NCI-H1105 treated with DMSO at 0.1 percent for 48 hours (cell line): Measurements from ENCODE around the gene PAM16.
"Not testable (repeated sequence)": the region's sequence is repeated elsewhere in the genome, so short reads cannot be mapped to it uniquely, and the experiment has no call there.

Source experiments
- DNase-seq: peaks from one replicate; lab custom pipeline; 2025; lab: John Stamatoyannopoulos, UW

Gene PAM16

DNA sequence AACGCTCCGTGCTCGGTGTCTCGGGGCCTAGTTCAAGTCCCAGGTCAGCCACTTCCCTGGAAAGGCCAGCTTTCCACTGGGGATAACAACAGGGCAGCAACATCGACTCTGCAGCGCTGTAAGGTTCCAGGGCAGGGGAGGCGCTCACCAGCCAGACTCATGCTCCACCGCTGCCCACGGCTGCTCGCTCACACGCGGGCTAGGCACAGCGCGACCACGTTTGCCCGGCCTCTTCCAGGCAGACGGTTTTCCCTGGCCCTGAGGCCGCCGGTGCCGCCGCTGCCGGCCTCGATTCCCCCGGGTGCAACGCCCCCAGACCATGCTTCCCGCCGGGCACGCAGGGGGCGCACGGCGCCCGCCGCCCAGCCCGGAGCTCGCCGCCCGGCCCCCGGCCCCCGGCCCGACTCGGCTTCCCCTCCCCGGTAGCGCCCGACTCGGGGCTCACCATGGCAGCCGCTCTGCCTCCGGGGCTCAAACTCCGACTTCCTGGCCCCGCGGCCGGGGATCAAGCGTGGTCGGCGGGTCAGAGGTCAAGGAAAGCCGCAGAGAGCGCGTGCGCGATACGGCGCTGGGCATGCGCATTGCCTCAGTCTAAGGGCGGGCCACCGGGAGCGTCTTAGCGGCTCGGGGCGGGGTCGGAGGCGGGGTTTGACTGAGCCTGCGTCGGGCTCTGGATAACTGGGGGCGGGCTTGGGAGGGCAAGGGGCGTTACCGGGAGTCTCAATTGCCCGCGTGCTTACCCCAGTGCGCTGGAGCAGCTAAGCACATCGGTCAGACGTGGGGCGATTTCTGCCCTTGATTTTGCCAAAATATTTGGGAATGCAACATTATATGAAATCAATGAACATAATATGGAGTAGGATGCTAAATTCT, at the start of gene PAM16:
TSS of gene PAM16 (minus strand) at position 535 of the 873 bp plus-strand sequence. CDS start at position 448, 87 bp downstream.
- peak; percentile 81 for DNase-seq

DNA sequence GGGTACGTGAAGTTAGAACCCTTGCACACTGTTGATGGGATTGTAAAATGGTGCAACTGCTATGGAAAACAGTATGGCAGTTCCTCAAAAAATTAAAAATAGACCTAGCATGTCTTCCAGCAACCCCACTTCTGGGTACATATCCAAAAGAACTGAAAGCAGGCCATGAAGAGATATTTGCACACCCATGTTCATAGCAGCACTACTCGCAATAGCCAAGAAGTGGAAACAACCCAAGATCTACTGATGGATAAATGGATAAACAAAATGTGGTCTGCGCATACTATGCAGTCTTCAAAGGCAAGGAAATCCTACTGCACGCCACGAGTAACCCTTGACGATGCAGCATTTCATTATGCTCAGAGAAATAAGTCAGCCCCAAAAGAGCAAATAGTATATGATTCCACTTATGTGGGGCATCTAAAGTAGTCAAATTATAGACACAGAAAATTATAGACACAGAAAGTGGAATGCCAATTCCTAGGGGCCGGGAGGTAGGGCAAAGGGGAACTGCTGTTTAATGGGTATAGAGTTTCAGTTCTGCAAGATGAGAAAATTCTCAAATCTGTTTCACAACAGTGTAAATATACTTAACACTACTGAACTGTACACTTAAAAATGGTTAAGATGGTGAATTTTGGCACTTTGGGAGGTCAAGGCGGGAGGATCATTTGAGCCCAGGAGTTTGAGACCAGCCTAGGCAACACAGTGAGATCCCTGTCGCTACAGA, 48.0 kb upstream of the PAM16 start:
- DNase-seq: no peak

DNA sequence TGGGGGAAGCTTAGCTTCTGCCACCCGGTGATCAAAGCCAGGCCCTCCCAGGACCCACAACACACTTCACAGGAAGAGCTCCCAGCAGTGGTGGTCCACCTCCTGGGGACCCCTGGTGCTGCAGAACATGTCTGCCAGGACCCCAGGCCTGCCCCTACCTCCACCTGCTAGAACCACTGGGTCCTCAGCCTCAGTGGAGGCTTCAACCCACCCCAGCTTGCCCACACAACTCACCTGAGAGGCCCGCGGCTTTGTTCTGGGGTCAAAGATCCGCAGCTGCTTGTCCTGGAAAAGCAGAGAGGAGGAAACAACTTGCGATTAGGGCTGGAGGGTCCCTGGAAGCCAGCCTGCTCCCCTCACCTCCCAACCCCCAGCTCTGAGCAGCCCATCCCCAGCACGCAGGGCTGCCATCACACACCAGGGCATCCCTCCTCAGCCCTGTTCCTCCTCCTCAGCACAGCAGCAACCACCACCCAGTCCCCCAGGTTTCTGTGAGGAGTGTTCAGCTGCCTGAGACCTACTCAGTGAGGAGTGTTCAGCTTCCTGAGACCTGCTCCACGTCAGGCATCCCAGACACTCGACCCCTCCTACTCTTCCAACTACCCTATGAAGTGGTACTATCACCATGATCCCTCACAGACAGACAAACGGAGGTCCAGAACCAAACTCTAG, 44.1 kb upstream of the PAM16 start:
- no peak for DNase-seq

DNA sequence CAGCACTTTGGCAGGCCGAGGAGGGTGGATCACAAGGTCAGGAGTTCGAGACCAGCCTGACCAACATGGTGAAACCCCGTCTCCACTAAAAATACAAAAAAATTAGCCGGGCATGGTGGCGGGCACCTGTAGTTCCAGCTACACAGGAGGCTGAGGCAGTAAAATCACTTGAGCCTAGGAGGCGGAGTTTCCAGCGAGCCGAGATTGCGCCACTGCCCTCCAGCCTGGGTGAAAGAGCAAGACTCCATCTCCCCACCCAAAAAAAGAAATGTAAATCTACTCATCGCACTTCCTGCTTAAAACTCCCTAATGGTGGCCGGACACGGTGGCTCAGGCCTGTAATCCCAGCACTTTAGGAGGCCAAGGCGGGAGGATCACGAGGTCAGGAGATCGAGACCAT, 42.7 kb upstream of the PAM16 start:
- DNase-seq: not testable (repeated sequence)

DNA sequence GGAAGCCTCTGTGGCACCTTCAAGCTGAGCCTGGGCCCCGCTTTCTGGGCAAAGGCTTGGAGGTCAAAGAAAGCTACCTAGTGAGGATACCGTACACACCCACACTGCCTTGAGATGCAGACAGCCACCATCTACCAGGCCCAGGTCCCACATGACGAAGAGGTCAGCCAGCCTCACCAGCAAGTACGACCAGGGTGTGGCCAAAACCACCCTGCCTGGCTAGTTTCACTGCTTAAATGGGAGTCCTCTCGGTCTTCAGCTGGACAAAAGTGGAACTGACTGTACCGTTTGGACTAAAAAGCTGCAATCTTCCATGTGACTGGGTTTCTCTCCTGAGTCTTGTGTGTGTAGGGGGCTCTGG, 42.1 kb upstream of the PAM16 start:
- no peak for DNase-seq

DNA sequence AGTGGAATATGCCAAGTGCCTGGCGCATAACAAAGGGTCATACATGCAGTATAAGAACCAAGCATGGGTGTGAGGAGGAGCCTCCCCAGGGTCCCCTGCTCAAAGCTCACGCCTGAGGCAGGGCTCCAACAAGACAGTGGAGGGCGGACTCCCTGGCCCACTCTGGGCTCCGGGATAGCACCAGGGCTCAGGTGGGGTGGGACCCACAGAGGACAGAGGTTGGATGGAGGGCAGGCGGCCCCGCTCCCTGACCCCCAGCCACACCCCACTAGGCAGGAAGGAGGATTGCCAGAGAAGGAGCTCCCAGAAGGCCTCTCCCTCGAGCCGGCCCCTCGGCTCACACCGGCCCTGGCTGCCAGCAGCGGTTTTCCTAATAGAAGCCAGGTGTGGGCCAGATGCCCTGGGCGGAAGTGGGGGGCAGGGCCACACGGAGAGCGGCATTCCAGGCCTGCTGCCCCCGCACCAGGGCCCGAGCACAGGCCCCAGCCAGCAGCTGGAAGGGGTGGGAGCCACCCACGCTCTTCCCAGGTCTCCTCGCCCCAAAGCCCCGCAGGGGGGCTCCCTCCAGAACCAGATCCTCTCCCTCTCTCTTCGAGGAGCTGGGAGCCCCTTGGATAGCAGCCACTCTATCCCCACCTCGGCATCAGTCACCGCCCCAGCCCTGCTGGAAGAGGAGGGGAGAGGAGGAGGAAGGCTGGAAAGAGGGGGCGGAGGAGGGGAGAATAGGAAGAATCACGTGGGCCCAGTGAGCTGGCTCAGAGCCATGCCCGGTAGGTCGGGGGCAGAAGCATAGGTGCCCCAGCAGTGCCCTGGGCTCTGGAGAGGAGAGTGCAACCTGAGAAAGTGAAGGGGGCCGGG, 41.5 kb upstream of the PAM16 start:
- peak; percentile 80 for DNase-seq

DNA sequence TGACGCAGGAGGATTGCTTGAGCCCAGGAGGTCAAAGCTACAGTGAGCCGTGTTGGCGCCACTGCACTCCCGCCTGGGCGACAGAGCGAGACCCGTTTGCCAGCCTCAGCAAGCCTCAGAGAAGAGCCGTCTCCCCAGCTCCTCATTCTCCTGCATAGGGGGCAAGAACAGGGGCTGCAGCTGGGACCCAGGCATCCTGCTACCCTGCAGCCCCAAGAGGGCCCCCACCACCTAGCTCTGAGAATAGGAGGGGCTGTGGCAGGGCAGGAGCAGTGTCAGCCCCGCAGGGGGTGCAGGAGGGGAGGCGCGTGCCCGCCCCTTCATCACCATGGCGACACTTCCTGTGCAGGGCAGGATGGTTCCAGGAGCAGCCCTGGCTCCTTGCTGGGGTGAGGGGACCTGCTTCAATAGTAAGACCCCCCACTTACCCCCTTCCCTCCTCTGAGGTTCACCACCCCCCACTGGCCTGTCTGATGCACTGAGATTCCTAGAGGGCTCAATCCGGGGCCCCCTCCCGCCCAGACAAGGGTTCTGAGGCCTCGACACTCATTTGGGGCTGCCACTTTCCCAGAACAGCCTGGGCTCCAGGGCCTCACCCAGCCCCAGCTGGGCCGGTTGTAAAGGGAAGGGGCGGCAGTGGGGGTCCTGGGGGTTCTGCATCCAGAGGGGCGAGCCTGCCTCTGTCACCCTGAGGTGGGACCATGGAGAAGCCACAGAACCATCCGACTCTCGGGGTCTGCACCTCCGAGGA, 40.7 kb upstream of the PAM16 start:
- DNase-seq: no peak

DNA sequence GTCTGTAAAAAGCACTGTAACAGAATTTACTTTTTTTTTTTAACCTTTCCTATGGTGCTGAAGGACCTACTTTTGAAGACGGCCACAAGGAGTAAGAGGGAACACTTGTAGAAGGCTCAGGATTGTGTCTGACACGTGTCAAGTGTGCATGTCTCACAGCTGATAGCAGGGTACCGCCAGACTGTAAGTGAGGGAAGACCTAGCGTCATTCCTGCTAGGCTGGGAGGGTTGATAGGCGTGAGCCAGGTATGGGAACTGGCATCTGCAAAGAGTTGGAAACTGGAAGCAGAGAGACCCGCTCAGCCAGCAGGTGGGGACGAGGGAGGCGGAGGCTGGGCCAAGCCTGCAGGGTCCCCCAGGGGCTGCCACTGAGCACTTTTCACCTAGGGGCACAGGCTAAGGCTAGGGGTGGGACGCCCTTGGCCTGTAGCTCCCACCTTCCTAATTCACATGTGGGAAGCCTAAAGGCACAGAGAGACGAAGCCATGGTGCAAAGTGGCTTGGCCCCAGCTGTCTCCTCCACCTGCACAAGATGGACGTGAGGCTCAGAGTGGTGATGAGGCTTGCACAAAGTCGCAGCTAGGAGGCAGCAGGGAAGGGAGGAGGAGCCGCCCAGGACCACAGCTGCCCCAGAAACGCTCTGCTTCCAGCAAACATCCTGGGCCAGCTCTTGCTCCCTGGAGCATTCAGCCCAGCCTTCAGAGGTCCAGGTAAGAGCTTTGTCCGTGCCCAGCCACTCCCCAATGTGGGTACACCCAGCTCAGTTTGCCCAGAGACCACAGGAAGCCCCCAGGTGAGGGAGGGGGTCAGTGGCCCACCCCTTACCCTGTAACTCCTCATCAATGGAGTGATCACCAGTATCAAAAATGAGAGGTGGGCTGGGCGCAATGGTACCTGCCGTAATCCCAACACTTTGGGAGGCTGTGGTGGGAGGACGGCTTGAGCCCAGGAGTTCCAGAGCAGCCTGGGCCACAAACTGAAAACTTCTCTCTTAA, 39.4 kb upstream of the PAM16 start:
- no peak for DNase-seq

DNA sequence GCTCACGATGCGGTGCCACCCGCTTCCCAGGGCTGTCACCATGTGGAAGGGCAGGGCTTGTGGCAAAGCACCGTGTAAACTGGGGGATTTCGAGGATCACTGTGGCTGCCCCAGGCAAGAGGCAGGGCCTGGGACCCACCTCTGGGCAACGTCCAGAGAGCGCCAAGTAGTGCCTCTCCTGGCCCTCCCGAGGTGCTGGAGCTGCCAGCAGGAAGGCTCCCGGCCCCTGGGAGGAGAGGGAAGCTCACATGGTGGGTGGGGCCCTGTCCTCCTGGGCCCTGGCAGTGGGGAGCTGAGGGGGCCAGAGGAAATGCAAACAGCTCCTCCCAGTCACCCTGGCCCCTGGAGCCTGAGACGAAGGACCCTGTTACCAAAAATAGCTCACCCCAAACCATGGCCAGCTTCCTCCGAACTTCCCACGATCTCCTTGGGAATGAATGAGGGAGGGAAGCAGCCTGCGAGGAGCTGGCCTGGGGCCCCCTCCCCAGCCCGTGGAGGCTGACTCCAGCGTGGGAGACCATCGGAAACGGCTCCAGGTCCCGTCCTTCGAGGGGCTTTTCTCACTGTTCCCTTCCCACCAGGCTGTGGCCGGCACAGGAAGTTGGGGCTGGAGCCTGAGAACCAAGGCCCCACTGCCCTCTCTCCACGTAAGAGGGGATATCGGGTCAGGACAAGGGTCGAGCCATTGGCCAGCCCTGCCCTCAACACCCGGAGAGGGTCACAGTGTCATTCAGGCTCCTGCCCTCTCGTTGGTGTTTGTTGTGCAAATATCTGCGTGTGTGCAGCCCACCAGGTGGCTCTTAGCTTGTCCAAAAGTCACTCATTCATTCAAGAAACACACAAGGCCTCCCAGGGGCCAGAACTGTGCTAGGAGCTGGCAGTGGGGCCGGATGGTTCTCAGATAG, 38.2 kb upstream of the PAM16 start:
- no peak for DNase-seq

DNA sequence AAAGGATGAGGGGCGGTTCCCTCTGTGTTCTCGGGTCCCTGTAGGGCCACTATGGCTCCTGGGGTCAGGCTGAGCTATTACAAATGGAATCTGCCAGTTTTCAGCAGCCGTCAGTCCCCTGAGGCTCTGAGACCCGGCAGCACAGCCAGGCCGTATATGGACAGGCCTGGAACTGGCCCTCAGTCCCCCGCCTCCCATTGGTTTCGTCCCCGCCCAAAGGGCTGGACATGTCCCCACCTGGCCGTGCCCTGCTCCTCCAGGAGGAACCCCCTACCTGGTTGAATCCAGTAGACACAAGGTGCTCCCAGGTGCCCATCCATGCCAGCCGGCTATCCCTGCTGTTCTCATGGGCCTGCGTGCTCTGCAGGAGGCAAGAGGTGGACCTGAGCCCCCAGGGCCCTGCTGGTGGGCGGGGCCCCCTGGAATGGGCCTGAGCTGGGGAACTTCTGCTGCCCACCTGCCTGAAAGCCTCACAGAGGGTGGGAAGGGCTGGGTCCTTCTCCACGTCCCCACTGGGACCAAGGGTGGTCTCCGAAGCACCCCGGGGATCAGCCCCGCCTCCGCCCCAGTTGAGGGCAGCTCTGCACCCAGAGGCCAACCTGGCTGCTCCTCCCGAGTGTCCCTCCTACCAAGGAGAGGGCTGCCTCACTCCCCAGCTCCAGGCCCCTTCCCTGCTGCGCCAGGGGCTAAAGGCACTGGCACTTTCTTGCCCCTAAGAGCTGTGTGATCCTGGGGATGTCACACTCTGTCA, 37.3 kb upstream of the PAM16 start:
- no peak for DNase-seq

DNA sequence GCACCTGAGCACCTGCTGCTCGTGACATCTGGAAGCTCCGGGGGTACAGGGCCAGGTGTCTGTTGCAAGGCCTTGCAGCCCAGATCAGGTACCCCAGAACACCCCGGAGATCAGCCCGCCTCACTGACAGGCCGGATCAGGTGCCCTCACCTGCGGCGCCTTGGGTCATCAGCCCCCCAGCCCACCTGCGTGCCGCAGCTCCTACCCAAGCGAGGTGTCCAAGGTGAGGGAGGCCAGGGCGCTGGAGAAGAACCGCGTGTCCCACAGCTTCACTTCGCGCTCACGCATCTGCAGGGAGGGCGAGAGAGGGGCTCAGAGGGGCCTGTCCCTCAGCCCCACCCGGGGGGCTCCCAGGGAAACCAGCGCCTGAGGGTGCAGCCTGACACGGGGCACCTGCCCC, 36.7 kb upstream of the PAM16 start:
- DNase-seq: no peak

DNA sequence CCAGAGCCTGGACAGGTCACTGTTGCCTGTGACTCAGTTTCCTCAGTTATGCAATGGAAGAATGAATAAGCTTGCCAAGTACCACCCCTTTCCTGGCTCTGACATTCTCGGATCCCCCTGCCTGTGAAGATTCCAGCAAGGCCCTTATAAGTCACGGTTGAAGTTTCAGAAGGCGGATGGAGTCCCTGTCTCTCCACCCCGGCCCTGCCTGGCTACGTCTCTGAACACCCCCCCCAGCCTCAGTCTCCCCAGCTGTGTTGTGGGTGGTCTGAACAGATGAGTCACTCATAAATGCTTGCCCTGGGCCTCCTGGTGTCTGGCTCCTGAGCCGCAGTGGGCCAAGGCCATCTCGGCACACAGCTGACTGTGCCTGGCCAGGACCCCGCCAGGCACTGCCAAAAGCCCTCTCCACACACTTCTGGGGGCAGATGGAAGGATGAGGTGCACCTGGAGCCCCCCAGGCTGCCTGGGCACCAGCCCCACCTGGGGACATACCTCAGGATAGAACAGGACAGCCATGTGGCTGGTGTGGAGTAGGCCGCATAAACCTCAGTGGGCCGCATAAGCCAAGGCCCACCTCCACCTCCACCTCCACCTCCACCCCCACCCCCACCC, 35.9 kb upstream of the PAM16 start:
- no peak for DNase-seq

DNA sequence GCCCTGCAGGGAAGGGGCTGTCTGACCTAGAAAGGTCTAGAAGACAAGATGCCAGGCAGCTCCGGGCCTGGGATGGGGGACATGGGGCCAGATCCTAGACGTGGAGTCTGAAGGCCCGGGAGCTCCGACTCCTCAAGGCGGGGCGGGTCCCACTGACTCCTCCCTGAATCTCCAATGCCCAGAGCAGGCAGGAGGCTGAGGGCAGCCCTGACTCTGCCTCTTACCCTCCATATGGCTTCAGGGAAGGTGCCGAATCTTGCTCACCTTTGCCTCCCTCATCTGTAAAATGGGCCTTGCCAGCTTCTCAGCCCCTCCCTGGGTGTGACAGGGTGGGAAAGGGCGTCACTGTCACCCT, 35.3 kb upstream of the PAM16 start:
- DNase-seq: no peak

DNA sequence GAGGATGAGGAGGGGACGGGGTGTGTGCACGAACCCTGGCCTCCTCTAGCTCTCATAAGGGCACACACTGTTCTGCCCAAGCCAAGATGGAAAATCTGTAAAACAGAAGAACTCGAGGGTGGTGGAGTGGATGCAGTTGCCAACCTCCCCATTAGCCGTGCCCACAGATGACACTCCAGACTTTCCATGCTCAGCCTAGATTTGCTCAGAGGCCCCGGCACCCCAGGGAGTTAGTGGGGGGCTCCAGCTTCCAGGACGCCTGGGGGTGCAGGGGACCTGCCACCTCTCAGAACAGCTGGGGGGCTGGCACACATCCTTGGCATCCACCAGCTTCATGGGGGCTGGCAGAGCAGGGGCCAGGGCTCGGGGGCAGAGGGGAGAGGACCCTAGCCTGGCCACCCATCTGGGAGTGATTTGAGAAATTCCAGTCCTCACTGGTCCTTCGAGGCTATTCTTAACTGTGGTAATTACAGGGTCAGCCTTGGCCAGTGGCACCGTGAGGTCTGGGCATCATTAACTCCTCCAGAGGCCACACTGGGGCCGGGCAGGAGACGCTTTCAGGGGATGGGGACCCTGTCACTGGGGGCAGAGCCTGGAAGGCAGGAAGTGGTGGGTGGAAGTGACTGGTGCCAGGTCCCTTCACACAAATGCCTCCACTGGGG, 34.8 kb upstream of the PAM16 start:
- DNase-seq: no peak

DNA sequence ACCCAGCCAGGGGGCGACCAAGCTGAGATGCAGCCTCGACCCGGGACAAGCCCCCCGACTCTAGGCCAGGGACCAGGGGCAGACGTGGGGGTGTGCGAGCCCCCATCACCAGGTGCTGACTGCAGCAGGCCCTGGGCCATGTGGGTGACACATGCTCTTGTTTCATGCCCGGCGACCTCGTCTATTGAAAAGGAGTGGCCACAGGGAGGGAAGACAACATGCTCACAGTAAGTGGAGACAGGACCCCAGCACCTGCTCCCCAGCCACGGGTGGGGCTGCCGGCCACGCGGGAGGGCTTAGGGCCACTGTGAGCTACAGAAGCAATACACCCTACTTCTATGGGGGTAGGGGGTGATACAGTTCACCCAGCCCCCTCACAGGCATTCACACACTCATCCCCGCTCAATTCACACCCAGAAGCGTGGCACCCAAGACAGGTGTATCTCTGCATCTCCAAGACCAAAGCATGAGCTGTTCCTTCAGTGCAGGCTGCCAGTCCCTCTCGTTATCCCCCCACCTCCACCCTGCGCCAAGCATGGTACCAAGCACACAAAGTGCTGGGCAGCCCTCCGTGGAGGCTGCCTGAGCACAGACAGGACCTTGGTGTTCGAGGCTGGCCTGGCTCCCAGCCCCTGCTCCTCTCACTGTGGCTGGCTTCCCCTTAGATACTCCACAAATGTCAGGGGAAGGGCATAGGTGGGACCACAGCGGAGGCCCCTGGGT, 34.1 kb upstream of the PAM16 start:
- DNase-seq: no peak

DNA sequence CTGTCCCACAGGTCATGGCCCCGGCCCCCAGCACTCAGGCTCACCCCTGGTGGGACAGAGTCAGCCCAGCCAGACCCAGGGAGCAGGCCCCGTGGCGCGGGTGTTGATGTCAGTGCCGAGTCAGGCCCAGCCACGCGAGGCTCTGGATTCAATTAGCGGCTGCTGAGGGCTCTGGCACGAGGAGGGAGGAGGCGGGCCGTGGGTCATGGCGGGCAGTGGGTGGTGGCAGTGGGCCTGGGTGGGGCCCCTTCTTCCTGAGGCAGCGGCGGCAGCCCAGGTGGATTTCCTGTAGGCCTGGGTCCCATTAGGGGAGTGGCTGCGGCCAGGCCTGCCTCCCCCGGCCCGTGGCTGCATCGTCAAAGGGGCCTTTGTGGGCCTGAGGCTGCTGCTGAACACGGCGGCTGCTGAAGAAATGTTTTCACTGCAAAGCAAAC, 33.4 kb upstream of the PAM16 start:
- DNase-seq: no peak
